SJCRH30 (cell line): ENCODE measurements around the gene HAUS8. TPM values are rescaled to one million over a fixed set of nuclear protein-coding genes. Genes with fewer than 3 reads are reported as not detected.

Source experiments
- DNase-seq, 2 experiments: peaks; one replicate each; pipeline ENCODE4 v3.0.0-alpha.2; 2015 to 2020
- H3K27ac ChIP-seq: fragments of 250-450 bp; sonication (Bioruptor Pico); 2 replicates; pipeline ENCODE4 v1.5.1; 2020; ENCODE audit warnings: mild to moderate bottlenecking, moderate library complexity
- H3K27me3 ChIP-seq: fragments of 250-450 bp; sonication (Bioruptor Pico); 2 replicates; pipeline ENCODE4 v1.5.1; 2020; ENCODE audit warnings: mild to moderate bottlenecking, moderate library complexity
- H3K36me3 ChIP-seq: fragments of 250-450 bp; sonication (Bioruptor Pico); 2 replicates; pipeline ENCODE4 v1.5.1; 2020; ENCODE audit warnings: mild to moderate bottlenecking, moderate library complexity
- H3K4me1 ChIP-seq: fragments of 250-450 bp; sonication (Bioruptor Pico); 2 replicates; pipeline ENCODE4 v1.5.1; 2020; ENCODE audit warnings: mild to moderate bottlenecking, moderate library complexity
- H3K4me3 ChIP-seq: fragments of 250-450 bp; sonication (Bioruptor Pico); 2 replicates; pipeline ENCODE4 v1.5.1; 2020; ENCODE audit warnings: mild to moderate bottlenecking, moderate library complexity
- H3K9me3 ChIP-seq: fragments of 250-450 bp; sonication (Bioruptor Pico); replicated peaks from 2 replicates; pipeline ENCODE4 v1.5.1; 2020; ENCODE audit warnings: mild to moderate bottlenecking, moderate library complexity
- total RNA-seq: library from RNA; depleted of rRNA; stranded (reverse); fragments of >200 nt; shearing (Covaris generic); gene quantifications from 2 replicates; pipeline ENCODE4 v1.2.3, GENCODE V29; 2014

HAUS8 gene
- total RNA-seq, 1 experiment from 2014 or later: 23.9 TPM

DNA sequence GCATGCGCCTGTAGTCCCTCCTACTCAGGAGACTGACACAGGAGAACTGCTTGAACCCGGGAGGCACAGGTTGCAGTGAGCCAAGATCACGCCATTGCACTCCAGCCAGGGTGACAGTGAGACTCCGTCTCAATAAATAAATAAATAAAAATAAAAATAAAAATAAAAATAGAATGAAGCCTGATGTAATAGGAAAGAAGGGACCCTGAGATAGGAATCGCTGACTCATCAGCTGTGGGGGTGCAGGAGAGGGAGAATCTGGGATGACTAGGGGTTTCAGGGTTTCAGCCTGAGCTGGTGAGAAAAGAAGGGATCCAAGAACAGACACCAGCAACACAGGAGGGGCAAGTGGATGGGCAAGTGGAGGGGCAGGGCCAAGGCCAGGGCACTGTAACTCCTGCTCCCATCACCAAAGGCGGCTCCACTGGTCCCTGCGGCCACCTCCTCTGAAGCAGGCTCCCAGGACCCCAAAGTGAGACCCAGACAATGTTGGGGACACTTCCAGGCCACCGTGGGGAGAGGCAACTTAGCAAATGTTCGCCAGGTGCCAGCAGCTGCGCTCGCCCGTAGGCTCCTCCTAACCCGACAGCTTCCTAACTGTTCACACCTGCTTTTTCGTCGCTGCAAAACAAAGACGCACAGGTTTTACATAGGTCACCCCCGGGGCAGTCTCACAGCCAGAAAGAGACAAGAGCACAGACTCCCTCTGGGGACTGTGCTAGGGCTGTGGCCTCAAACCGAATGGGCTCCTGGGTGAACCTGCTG, 1.2 kb downstream of the HAUS8 start:
- Histone ChIP-seq H3K27me3 (no peaks in the 10 kb centered on the region), H3K36me3 (peaks cover 19% of the 10 kb centered on the region), H3K4me3 (peak overlapping the region; percentile 87), H3K4me1 (no peaks in the 10 kb centered on the region; the same call in 1 of the 2 replicates), H3K9me3 (no peaks in the 10 kb centered on the region), H3K27ac (peak overlapping the region; percentile 96)
- DNase-seq: peak in 1 of 2 experiments; percentile 27

DNA sequence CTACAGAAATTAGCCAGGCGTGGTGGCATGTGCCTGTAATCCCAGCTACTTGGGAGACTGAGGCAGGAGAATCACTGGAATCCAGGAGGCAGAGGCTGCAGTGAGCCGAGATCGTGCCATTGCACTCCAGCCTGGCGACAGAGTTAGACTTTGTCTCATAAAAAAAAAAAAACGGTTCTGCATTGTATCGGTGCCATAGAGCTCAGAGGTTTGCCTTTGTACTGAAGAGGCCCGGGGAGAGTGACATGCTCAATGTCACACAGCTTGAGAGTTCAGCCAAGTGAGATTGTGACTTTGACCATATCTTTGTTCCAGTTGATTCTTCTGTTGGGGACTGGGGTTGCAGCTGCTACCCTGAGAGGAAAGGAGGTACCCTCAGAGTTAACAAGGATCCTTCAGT, 4.3 kb downstream of the HAUS8 start:
- Histone ChIP-seq H3K36me3 (peaks cover 34% of the 10 kb centered on the region), H3K4me1 (no peaks in the 10 kb centered on the region; the same call in 1 of the 2 replicates), H3K4me3 (no peak overlapping the region), H3K9me3 (no peaks in the 10 kb centered on the region), H3K27ac (no peak overlapping the region), H3K27me3 (no peaks in the 10 kb centered on the region)
- DNase-seq: no peak

DNA sequence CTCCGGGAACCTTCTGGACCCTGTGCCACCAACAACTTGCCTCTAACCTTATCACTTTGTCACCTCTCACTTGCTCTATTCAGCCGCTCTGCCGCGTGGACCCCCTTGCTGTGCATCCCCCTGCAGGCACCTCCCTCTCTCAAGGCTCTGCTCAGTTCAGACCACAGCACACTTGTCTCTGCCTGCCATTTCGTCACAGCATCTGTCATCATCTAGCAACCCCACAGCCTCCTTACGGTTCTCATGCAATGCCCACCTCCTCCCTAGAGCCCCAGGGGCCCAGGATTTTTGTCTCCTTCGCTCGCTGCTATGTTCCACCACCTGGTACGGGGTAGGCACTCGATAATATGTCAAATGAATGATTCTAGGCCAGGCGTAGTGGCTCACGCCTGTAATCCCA, 4.8 kb downstream of the HAUS8 start:
- no peak for DNase-seq
- Histone ChIP-seq H3K4me1 (no peaks in the 10 kb centered on the region; the same call in 1 of the 2 replicates), H3K27me3 (no peaks in the 10 kb centered on the region), H3K27ac (no peak overlapping the region), H3K4me3 (no peak overlapping the region), H3K9me3 (no peaks in the 10 kb centered on the region), H3K36me3 (peaks cover 37% of the 10 kb centered on the region)

DNA sequence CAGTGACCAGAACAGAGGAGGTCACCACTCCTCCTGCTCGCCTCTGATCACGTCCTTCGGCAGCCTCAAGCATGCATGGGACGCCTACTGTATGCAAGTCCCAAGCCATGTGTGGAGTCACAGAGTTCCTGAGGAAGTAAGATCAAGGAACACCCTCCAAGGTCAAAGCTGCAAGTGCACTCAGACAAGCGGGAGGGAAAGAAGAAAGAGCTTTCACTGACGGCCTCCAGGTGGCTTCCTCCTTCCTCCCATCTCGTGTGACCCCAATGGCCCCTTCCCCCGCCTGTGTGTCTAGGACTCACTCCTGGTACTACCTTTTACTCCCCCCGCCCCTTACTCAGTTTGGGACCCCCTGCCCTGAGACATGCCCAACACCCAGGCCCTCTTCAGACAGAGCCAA, 6.1 kb downstream of the HAUS8 start:
- Histone ChIP-seq H3K36me3 (peaks cover 50% of the 10 kb centered on the region), H3K4me1 (no peaks in the 10 kb centered on the region; the same call in 1 of the 2 replicates), H3K4me3 (no peak overlapping the region), H3K27me3 (no peaks in the 10 kb centered on the region), H3K9me3 (no peaks in the 10 kb centered on the region), H3K27ac (no peak overlapping the region)
- DNase-seq: no peak

DNA sequence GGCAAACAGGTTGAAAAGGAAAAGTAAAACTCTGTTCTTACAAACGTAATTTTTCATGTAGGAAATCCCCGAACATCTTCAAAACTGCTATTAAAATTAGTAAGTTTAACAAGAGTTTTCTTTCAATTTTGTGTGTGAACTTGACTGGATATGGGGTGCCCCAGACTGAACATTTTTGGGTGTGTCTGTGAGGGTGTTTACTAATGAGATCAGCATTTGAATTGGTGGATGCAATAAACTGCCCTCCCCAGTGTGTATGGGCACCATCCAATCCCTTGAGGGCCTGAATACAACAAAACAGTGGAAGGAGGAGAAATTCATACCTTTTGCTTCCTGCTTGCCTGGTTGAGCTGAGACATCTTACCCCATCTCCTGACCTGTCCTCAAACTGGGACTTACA, 11.8 kb downstream of the HAUS8 start:
- no peak for DNase-seq
- no peaks in the 10 kb centered on the region for H3K27me3 ChIP-seq
- H3K4me3 ChIP-seq: no peak overlapping the region
- H3K36me3 ChIP-seq: peaks cover 86% of the 10 kb centered on the region
- H3K4me1 ChIP-seq: no peaks in the 10 kb centered on the region
- H3K27ac ChIP-seq: no peak overlapping the region
- H3K9me3 ChIP-seq: peaks cover 13% of the 10 kb centered on the region

DNA sequence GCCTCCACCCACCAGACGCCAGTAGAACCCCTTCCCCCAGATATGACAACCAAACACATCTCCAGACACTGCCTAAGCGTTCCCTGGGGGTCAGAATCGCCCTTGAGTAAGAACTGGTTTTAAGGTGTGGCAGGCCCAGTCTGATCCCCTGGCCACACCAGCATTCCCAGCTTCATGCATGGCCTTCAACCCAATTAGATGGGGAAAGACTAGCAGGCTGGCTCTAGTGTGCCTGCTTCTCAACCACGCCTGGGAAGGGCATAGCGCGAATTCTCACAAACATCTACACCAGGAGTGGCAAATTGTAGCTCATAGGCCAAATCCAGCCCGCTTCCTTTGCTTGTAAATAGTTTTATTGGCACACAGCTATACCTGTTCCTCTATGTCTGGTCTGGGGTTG, 13.6 kb downstream of the HAUS8 start:
- Histone ChIP-seq H3K27me3 (no peaks in the 10 kb centered on the region), H3K4me3 (no peak overlapping the region), H3K4me1 (no peaks in the 10 kb centered on the region), H3K36me3 (peaks cover 96% of the 10 kb centered on the region), H3K9me3 (peaks cover 15% of the 10 kb centered on the region), H3K27ac (no peak overlapping the region)
- DNase-seq: no peak

DNA sequence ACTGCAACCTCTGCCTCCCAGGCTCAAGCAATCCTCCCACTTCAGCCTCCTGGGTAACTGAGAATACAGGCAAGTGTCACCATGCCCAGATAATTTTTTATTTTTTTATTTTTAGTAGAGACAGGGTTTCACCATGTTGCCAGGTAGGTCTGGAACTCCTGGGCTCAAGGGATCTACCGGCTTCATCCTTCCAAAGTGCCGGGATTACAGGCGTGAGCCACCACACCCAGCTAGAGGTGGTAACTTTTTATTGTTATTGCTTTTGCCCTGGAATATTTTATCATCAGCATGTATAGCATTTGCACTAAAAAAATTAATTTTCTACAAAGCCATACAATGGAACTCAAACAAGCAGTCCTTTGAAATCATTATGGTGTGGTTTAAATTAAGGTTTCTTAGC, 14.0 kb downstream of the HAUS8 start:
- no peak overlapping the region for H3K27ac ChIP-seq
- H3K36me3 ChIP-seq: peaks cover 94% of the 10 kb centered on the region
- no peaks in the 10 kb centered on the region for H3K4me1 ChIP-seq
- no peaks in the 10 kb centered on the region for H3K27me3 ChIP-seq
- no peak for DNase-seq
- H3K9me3 ChIP-seq: peaks cover 15% of the 10 kb centered on the region
- H3K4me3 ChIP-seq: no peak overlapping the region

DNA sequence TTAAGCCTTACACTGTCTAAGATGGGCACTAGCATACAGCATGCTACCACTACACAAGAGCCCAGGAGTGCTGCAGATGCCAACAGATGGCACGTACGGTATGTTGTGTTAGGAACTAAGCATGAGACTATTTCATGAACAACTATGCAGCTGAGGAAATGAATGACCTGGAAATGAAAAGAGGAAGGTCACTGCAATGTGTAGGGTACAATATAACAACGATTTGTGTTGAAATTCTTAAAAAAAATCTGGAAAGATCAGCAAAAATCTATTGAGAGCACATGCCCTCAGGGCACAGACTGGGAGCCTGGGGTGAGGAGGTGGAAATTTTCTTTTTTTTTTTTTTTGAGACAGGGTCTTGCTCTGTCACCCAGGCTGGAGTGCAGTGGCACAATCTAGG, 14.4 kb downstream of the HAUS8 start:
- Histone ChIP-seq H3K9me3 (peaks cover 15% of the 10 kb centered on the region), H3K27me3 (no peaks in the 10 kb centered on the region), H3K4me3 (no peak overlapping the region), H3K4me1 (no peaks in the 10 kb centered on the region), H3K36me3 (peaks cover 95% of the 10 kb centered on the region), H3K27ac (no peak overlapping the region)
- no peak for DNase-seq

DNA sequence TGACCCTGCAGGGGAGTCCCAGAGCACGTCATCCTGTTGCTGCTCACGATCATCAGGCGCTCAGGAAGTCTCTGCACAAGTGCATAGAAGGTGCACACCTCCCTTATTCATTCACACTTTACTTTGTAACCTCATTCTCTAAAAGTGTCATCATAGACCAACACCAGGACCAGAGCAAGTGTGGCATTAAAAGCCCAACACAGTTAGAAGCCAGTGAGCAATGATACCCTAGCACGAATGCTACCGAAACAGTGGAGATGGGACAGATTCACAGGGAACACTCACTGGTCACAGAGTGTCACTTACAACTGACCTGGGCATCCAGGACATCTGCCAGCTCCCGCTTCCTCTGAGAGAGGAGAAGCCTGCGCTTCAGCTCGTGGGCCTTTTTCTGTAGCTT, 17.0 kb downstream of the HAUS8 start:
- Histone ChIP-seq H3K27me3 (no peaks in the 10 kb centered on the region), H3K9me3 (peaks cover 15% of the 10 kb centered on the region), H3K36me3 (peaks cover 86% of the 10 kb centered on the region), H3K27ac (no peak overlapping the region), H3K4me3 (no peak overlapping the region), H3K4me1 (no peaks in the 10 kb centered on the region)
- DNase-seq: peak; percentile 29 to 59

DNA sequence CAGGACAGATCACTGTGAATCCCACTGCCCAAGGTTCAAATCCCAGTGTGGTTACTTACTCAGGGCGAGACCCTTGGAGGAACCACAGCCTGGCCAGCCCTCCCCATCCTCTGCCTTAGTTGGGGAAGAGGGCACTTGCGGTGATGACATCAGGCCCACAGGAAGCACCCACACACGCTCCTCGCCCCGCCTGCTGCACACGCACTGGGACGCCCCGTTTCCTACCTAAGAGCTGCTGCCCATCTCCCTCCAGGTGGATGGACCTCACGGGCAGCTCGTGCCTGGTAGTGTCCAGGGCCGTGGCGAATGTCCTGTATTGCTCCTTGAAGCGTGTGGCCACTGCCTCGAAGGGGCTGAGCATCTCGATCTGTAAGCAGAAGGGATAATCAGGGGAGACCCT, 19.6 kb downstream of the HAUS8 start:
- peaks cover 84% of the 10 kb centered on the region for H3K36me3 ChIP-seq
- H3K9me3 ChIP-seq: peaks cover 13% of the 10 kb centered on the region
- H3K4me1 ChIP-seq: no peaks in the 10 kb centered on the region
- DNase-seq: no peak
- H3K27me3 ChIP-seq: no peaks in the 10 kb centered on the region
- H3K4me3 ChIP-seq: no peak overlapping the region
- H3K27ac ChIP-seq: no peak overlapping the region

DNA sequence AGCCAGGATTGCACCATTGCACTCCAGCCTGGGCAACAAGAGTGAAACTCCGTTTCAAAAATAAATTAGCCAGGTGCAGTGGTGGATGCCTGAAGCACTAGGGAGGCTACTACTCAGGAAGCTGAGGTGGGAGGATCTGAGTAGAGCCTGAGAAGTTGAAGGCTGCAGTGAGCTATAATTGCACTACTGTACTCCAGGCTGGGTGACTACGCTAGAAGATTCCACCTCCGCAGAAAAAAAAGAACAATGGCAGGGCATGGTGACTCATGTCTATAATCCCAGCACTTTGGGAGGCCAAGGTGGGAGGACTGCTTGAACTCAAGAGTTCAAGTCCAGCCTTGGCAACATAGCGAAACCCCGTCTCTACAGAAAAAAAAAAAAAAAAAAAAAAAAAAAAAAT, 20.5 kb downstream of the HAUS8 start:
- Histone ChIP-seq H3K27me3 (no peaks in the 10 kb centered on the region), H3K4me3 (no peak overlapping the region), H3K9me3 (peaks cover 12% of the 10 kb centered on the region; the same call in 1 of the 2 replicates), H3K27ac (no peak overlapping the region), H3K4me1 (no peaks in the 10 kb centered on the region), H3K36me3 (peaks cover 86% of the 10 kb centered on the region)
- DNase-seq: no peak

DNA sequence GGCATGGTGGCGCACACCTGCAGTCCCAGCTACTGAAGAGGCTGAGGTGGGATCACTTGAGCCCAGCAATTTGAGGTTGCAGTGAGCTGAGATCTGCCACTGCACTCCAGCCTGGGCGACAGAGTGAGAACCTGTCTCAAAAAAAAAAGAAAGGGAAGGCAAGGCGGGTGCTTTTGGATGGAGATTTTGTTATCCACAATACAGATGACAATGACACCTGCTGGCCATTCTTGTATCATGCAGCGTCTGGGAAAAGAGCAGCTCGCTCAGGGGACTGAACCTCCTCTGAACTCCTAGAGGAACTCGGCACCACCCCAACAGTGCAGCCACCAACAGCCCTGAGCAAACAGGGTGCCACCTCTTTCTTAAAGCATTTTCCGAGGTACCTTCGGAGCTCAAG, 22.8 kb downstream of the HAUS8 start:
- no peaks in the 10 kb centered on the region for H3K27me3 ChIP-seq
- H3K9me3 ChIP-seq: no peaks in the 10 kb centered on the region
- no peak overlapping the region for H3K4me3 ChIP-seq
- DNase-seq: peak; percentile 29 to 53
- H3K27ac ChIP-seq: no peak overlapping the region
- H3K4me1 ChIP-seq: no peaks in the 10 kb centered on the region
- H3K36me3 ChIP-seq: peaks cover 80% of the 10 kb centered on the region

DNA sequence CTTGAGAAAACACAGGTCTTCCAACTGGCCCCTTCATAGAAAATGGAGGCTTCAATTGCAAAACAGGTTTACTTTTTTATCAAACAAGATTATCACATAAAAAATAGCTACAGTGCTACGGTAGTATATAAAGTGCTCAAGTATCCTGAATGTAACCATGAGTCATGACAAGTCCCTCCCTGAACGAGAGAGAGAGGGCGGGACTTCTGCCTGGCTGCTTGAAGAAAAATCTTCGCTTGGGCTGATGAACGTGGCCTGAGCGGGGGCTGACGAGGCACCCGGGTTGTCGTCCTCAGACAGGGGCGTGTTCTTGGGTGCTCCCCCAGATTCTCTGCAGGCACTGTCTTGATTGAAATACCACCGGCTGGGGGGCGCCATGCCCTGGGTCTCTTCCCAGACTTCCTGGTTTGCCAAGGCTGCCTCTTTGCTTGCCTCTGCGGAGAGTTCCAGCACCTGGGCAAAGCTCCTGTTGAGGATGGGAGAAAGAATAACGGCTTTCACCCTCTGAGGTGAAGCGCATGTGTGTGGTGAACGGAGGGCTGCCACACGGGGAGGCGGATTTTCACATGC, 25.5 kb downstream of the HAUS8 start:
- no peak overlapping the region for H3K4me3 ChIP-seq
- no peaks in the 10 kb centered on the region for H3K27me3 ChIP-seq
- no peaks in the 10 kb centered on the region for H3K9me3 ChIP-seq
- H3K36me3 ChIP-seq: peaks cover 65% of the 10 kb centered on the region
- H3K4me1 ChIP-seq: no peaks in the 10 kb centered on the region
- no peak for DNase-seq
- H3K27ac ChIP-seq: no peak overlapping the region

DNA sequence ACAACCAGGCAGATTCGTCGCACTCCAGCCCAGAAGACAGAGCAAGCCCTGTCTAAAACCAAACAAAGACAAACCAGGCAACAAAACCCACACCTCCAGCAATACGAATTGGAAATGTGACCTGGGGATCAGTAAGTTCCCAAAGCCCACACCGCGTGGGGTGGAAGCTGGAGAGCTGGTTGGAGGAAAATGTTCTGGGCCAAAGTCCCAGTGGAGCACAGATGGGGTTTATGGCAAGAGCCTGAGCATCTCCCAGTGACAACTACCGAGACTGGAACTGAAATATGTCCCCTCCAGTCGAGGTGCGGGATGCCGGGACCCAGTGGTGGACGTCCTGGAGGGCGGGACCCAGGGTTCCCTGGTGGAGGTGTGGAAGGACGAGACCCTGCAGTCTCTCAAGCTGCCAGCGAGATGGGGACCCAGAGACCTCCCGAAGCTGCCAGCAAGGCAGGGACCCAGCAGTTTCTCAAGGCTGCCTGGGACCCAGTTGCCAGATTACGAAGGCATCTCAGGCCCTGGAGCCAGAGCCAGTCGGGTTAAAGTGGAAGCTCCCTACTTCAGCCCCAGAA, 26.3 kb downstream of the HAUS8 start:
- no peak overlapping the region for H3K27ac ChIP-seq
- H3K9me3 ChIP-seq: no peaks in the 10 kb centered on the region
- DNase-seq: no peak
- H3K4me3 ChIP-seq: no peak overlapping the region
- no peaks in the 10 kb centered on the region for H3K27me3 ChIP-seq
- H3K36me3 ChIP-seq: peaks cover 59% of the 10 kb centered on the region
- no peaks in the 10 kb centered on the region for H3K4me1 ChIP-seq

DNA sequence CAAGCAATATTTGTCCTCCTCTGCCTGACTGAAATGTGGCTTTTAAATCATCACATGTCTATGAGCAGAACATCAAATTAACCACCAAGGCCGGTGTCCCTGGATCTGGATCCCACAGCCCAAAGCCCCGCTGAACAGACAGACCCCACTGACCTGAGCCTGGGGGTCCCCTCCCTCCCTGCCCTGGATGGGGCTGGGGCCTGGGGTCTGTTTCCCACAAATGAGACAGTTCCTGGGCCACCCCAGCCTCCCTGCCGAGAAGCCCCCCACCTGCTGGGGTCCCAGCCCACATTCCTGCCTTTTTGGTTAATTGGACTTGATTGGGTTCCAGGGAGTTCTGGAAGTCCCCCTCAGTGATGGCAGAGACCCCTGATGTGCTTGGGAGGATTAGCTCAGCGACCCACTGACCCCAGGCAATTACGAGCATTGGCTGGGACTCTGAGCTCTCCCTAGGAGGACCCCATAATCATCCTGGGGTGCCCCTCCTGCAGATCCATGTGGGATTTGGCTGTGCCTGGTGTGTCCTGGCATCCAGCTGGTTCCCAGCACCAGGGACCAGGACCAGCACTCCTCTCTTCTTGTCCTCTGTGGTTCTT, 29.2 kb downstream of the HAUS8 start:
- H3K4me3 ChIP-seq: no peak overlapping the region
- no peaks in the 10 kb centered on the region for H3K9me3 ChIP-seq
- H3K27me3 ChIP-seq: no peaks in the 10 kb centered on the region
- H3K36me3 ChIP-seq: peaks cover 30% of the 10 kb centered on the region
- DNase-seq: no peak
- H3K4me1 ChIP-seq: no peaks in the 10 kb centered on the region
- no peak overlapping the region for H3K27ac ChIP-seq
